HepG2 (cell line): ENCODE results near the gene DDX10. TPM values are rescaled to one million over a fixed set of nuclear protein-coding genes. Genes with fewer than 3 reads are reported as not detected.
"Not testable (repeated sequence)": the region's sequence is repeated elsewhere in the genome, so short reads cannot be mapped to it uniquely, and the experiment has no call there.

Experiments
- ATAC-seq: fragments of 200-7000 bp; cut with Tn5 transposase; 3 replicates; pipeline ENCODE4 v1.9.1; 2020; ENCODE audit warnings: mild to moderate bottlenecking, moderate library complexity
- BruUV-seq: library from RNA; stranded (reverse); fragments of 400-500 nt; replicated peaks from 2 replicates; lab custom pipeline; 2021; lab: Mats Ljungman, UMichigan
- CTCF ChIA-PET: fragments of 300-600 bp; formaldehyde crosslinking; extraction: SDS; loops from one replicate; lab custom pipeline; 2021; ENCODE audit warnings: low total read pairs, inconsistent platforms, low intra/inter-chr PET ratio; lab: Yijun Ruan, JAX
- POLR2A ChIA-PET: fragments of 350-600 bp; sonication (Branson Sonifier 250); formaldehyde crosslinking; loops from one replicate; lab custom pipeline; 2020; ENCODE audit warnings: antibody characterized with exemption, inconsistent platforms; lab: Yijun Ruan, JAX
- DNase-seq: peaks from one replicate; pipeline ENCODE4 v3.0.0-alpha.2; 2015; ENCODE audit warnings: low spot score
- FAIRE-seq: peaks from 3 replicates; lab custom pipeline; 2011; peaks lifted over from hg19 to GRCh38; lab: Jason Lieb, UNC
- H2AFZ ChIP-seq: one replicate; pipeline ENCODE4 v1.6.1; 2011; ENCODE audit warnings: low read length, inconsistent platforms
- H3K27ac ChIP-seq: fragments of 300-600 bp; 3 replicates; pipeline ENCODE4 v1.8.0; 2011; ENCODE audit warnings: mixed run types, mild to moderate bottlenecking, mixed read lengths, low read length, inconsistent platforms; ENCODE audit not compliant: insufficient read depth; ENCODE audit errors: extremely low read length
- H3K27me3 ChIP-seq, 2 experiments: fragments of 200-600 bp in 1 of 2; 2 replicates in 1 of 2; 3 replicates in 1 of 2; pipeline versions ENCODE4 v1.6.0 to v1.8.0; 2011; ENCODE audit warnings: low read length in 2 of 2, mild to moderate bottlenecking in 2 of 2, moderate library complexity in 2 of 2, inconsistent platforms in 1 of 2; ENCODE audit not compliant: insufficient read depth in 2 of 2, control insufficient read depth in 1 of 2
- H3K36me3 ChIP-seq, 2 experiments: fragments of 200-600 bp in 1 of 2; replicated peaks in 1 of 2; 2 replicates in 1 of 2; 3 replicates in 1 of 2; pipeline versions ENCODE4 v1.5.1 to v1.8.0; 2011; ENCODE audit warnings: low read length in 2 of 2, inconsistent platforms in 1 of 2; ENCODE audit not compliant: insufficient read depth in 2 of 2, control insufficient read depth in 1 of 2
- H3K4me1 ChIP-seq: 2 replicates; pipeline ENCODE4 v1.5.1; 2012; ENCODE audit warnings: low read length, inconsistent platforms; ENCODE audit not compliant: insufficient read depth
- H3K4me2 ChIP-seq: 2 replicates; pipeline ENCODE4 v1.6.0; 2011; ENCODE audit warnings: low read depth, low read length, inconsistent platforms
- H3K4me3 ChIP-seq, 3 experiments: fragments of 200-600 bp in 1 of 3; sonication (generic), shearing (Covaris generic) in 1 of 3; replicated peaks in 1 of 3; 2 replicates each; pipeline ENCODE4 v1.5.1; 2011 to 2016; ENCODE audit warnings: low read length in 3 of 3, inconsistent platforms in 2 of 3, low read depth in 2 of 3, mild to moderate bottlenecking in 2 of 3, control low read depth in 1 of 3, mixed read lengths in 1 of 3; ENCODE audit not compliant: insufficient read depth in 1 of 3
- H3K79me2 ChIP-seq: one replicate; pipeline ENCODE4 v1.6.1; 2011; ENCODE audit warnings: low read length, inconsistent platforms; ENCODE audit not compliant: insufficient read depth
- H3K9ac ChIP-seq: 2 replicates; pipeline ENCODE4 v1.6.0; 2011; ENCODE audit warnings: mild to moderate bottlenecking, low read depth, low read length, inconsistent platforms; ENCODE audit not compliant: insufficient read depth
- H3K9me3 ChIP-seq: 2 replicates; pipeline ENCODE4 v1.5.1; 2012; ENCODE audit warnings: mild to moderate bottlenecking, low read length
- H4K20me1 ChIP-seq: 2 replicates; pipeline ENCODE4 v1.6.0; 2011; ENCODE audit warnings: inconsistent platforms, mild to moderate bottlenecking, low read length, moderate library complexity; ENCODE audit not compliant: insufficient read depth
- ARNTL ChIP-seq: sonication (generic); formaldehyde crosslinking; IDR thresholded peaks from 2 replicates; pipeline ENCODE4 v1.4.0; 2020; ENCODE audit warnings: mild to moderate bottlenecking, missing genetic modification reagents
- CREM ChIP-seq, 2 experiments: sonication (generic) in 1 of 2; formaldehyde crosslinking in 1 of 2; IDR thresholded peaks; 2 replicates each; pipeline versions ENCODE4 v1.4.0 to v1.6.1; 2016 to 2020; ENCODE audit warnings: antibody characterized with exemption in 1 of 2, mild to moderate bottlenecking in 1 of 2, missing genetic modification reagents in 1 of 2
- ISL2 ChIP-seq: sonication (generic); formaldehyde crosslinking; IDR thresholded peaks from 2 replicates; pipeline ENCODE4 v1.5.0; 2020; ENCODE audit warnings: missing genetic modification reagents
- SIX4 ChIP-seq: sonication (generic); formaldehyde crosslinking; IDR thresholded peaks from 2 replicates; pipeline ENCODE4 v1.4.0; 2020; ENCODE audit warnings: missing genetic modification reagents
- WGBS: methylation state at CpG from one replicate; pipeline ENCODE4 v1.1.6; 2017; ENCODE audit warnings: low lambda C conversion rate; 5-methylcytosine and 5-hydroxymethylcytosine counted together
- in situ Hi-C: cut with HindIII; loops from 2 replicates; pipeline ENCODE4 v1.10.0; 2017; ENCODE audit warnings: low pct_unique_long_range_greater_than_20kb; ENCODE audit not compliant: extremely low pct_ligation_motif_present
- intact Hi-C: fragments of 100-400 bp; cut with micrococcal nuclease; formaldehyde crosslinking; loops from one replicate; pipeline ENCODE4 v1.10.0; 2022; ENCODE audit not compliant: unreplicated experiment
- polyA plus RNA-seq, 8 experiments: library from polyadenylated mRNA; depleted of rRNA in 3 of 8; stranded (reverse) in 7 of 8; unstranded in 1 of 8; fragments of >200 nt; fragmentation: Illumina TruSeq in 4 of 8; extraction: Trizol in 4 of 8; gene quantifications; 2 replicates each; pipeline versions ENCODE4 v1.2.1 to v1.2.3, GENCODE V29; 2011 to 2016; ENCODE audit warnings: low read depth in 4 of 8, missing spikeins in 1 of 8, mixed read lengths in 1 of 8; ENCODE audit not compliant: insufficient read depth in 1 of 8
- total RNA-seq, 5 experiments: library from RNA; depleted of rRNA; stranded (reverse); fragments of >200 nt; fragmentation: Illumina TruSeq; extraction: Trizol; gene quantifications; 2 replicates each; pipeline ENCODE4 v1.2.3, GENCODE V29; 2016; ENCODE audit warnings: low read depth in 1 of 5

DDX10 gene
- total and polyA plus RNA-seq, 2 of the 13 experiments (the other 11 are each of a cell fraction or from before 2014, with no cell fraction given), result 17.0 to 32.0 TPM

- no peak for TF ChIP-seq ARNTL (CRISPR knock-in tag)
These were observed 25.7 kb upstream of the DDX10 start (continued) for GRCh38 chr11:108639146-108639545.

- H3K9me3 ChIP-seq, H3K4me3 ChIP-seq, POLR2A ChIA-PET, H3K4me1 ChIP-seq, H3K27me3 ChIP-seq, DNase-seq, H3K36me3 ChIP-seq, intact Hi-C loops, CTCF ChIA-PET, H2AFZ ChIP-seq, H3K79me2 ChIP-seq, in situ Hi-C loops, H3K4me2 ChIP-seq, H3K27ac ChIP-seq, H4K20me1 ChIP-seq, BruUV-seq, ATAC-seq, FAIRE-seq, H3K9ac ChIP-seq: not testable (repeated sequence)
- WGBS, result 64% methylated on average over 1 of the region's 1 CpG
These were observed 23.1 kb upstream of the DDX10 start for GRCh38 chr11:108641752-108642151.

GRCh38 chr11:108643974-108644373, 20.9 kb upstream of the DDX10 start:
- ChIA-PET CTCF (no interaction called here), POLR2A (no interaction called here)
- H3K4me2 ChIP-seq, result no peak overlapping the region
- TF ChIP-seq SIX4 (CRISPR knock-in tag) (no peak), CREM (IDR thresholded peaks at IDR 0.05) (no peak), CREM (CRISPR knock-in tag; IDR thresholded peaks at IDR 0.05) (no peak), ISL2 (CRISPR knock-in tag) (no peak)
- in situ Hi-C loops, result no loop called here
- no peaks in the 10 kb centered on the region for H3K9me3 ChIP-seq
- H3K4me1 ChIP-seq, result no peaks in the 10 kb centered on the region
- no peaks in the 10 kb centered on the region for H3K79me2 ChIP-seq
- no peaks in the 10 kb centered on the region for H3K27me3 ChIP-seq
- FAIRE-seq, result no peak
- no peak overlapping the region for H3K9ac ChIP-seq
- 0% methylated on average over 1 of the region's 1 CpG for WGBS
- DNase-seq, result no peak
- no peak for ATAC-seq
- no peak overlapping the region for H3K27ac ChIP-seq
- no peak overlapping the region for H3K4me3 ChIP-seq
- no peaks in the 10 kb centered on the region for H4K20me1 ChIP-seq
- no peak overlapping the region for H2AFZ ChIP-seq
- no peaks in the 10 kb centered on the region for H3K36me3 ChIP-seq
- no TSS peak for BruUV-seq
- intact Hi-C loops, result no loop called here
